Heart left ventricle (tissue), 16 donors: Measurements from ENCODE around the gene TBC1D4. TPM values are rescaled to one million over a fixed set of nuclear protein-coding genes. Genes with fewer than 3 reads are reported as not detected.

Source experiments
- ATAC-seq, 4 donors: fragments of 200-7000 bp; cut with Tn5 transposase; one replicate each; pipeline ENCODE4 v1.9.1; 2020 to 2022; ENCODE audit warnings: moderate library complexity in 4 of 4, mild to moderate bottlenecking in 3 of 4, moderate number of reproducible peaks in 1 of 4
- DNase-seq, 5 donors: peaks; one replicate each; pipeline ENCODE4 v3.0.0-alpha.2; 2020
- H3K27ac ChIP-seq, 12 donors: fragments of 200-600 bp; sonication (generic) in 4 of 12; one replicate each; pipeline versions ENCODE4 v1.5.0 to v1.8.0; 2016 to 2022; ENCODE audit warnings: mild to moderate bottlenecking in 2 of 12
- H3K27me3 ChIP-seq, 9 donors: fragments of 200-600 bp; sonication (generic) in 2 of 9; one replicate each; pipeline versions ENCODE4 v1.5.1 to v1.8.0; 2016 to 2022; ENCODE audit warnings: mild to moderate bottlenecking in 3 of 9
- H3K36me3 ChIP-seq, 9 donors: fragments of 200-600 bp; sonication (generic) in 2 of 9; one replicate each; pipeline versions ENCODE4 v1.5.0 to v1.8.0; 2018 to 2022; ENCODE audit warnings: mild to moderate bottlenecking in 2 of 9
- H3K4me1 ChIP-seq, 12 donors: fragments of 200-600 bp; sonication (generic) in 4 of 12; one replicate each; pipeline versions ENCODE4 v1.5.0 to v1.8.0; 2016 to 2022; ENCODE audit warnings: mild to moderate bottlenecking in 3 of 12
- H3K4me3 ChIP-seq, 12 donors: fragments of 200-600 bp; sonication (generic) in 4 of 12; one replicate each; pipeline versions ENCODE4 v1.5.0 to v1.8.0; 2017 to 2022; ENCODE audit warnings: mild to moderate bottlenecking in 9 of 12, moderate library complexity in 4 of 12
- H3K9me3 ChIP-seq, 12 donors: fragments of 200-600 bp; sonication (generic) in 4 of 12; one replicate each; pipeline versions ENCODE4 v1.5.0 to v1.8.0; 2016 to 2022; ENCODE audit warnings: mild to moderate bottlenecking in 1 of 12
- POLR2A ChIP-seq, 2 donors: fragments of 450-650 bp; IDR thresholded peaks; one replicate each; pipeline ENCODE4 v1.6.1; 2017; ENCODE audit warnings: antibody characterized with exemption in 2 of 2, mild to moderate bottlenecking in 2 of 2, moderate library complexity in 2 of 2
- WGBS, 4 donors: extraction: QIAGEN DNeasy Blood & Tissue Kit in 2 of 4; methylation state at CpG; one replicate each; pipeline versions ENCODE4 v1.1.5 to v1.1.7; 2013 to 2018; 5-methylcytosine and 5-hydroxymethylcytosine counted together
- intact Hi-C, 10 donors: fragments of 100-400 bp; cut with DNase I; formaldehyde crosslinking; loops; one replicate each; pipeline versions ENCODE4 v1.11.1 to v1.14.2; 2022
- polyA plus RNA-seq, 2 donors: library from polyadenylated mRNA; stranded (reverse); fragments of 200-250 nt; gene quantifications; one replicate each; pipeline ENCODE4 v1.2.3, GENCODE V29; 2013
- total RNA-seq, 9 donors: library from RNA; depleted of rRNA in 2 of 9; stranded (reverse); fragments of >200 nt in 2 of 9; fragmentation: NEBNext Ultra II Directional in 3 of 9; extraction: Animal tissue kit (Norgen Biotek cat#: 25700) in 3 of 9; gene quantifications; one replicate each; pipeline versions ENCODE4 v1.1.0 to v1.2.4, GENCODE V29; 2016 to 2023
- TF ChIP-seq, protein P1 (sequence below), 12 donors: fragments of 200-600 bp; sonication (generic) in 4 of 12; IDR thresholded peaks; one replicate each; pipeline versions ENCODE4 v1.5.0 to v1.8.0; 2018 to 2022; ENCODE audit warnings: antibody characterized with exemption in 12 of 12, mild to moderate bottlenecking in 5 of 12
- donor health status: ischemic (EF 13 %, LVEDD 7.1; RV severe dilation, severe dysfunction).
- donor health status: healthy with polysubstance abuse.
- donor health status: DM: no; HTN: yes; CAD: no.
- donor health status: DM: no; HTN: no; CAD: no.
- donor health status: ischemic (EF 25% LVEDD 6.9; RV normal size, moderate dysfunction).
- donor health status: ischemic (EF 25% LVEDD 5.7; RV mildly dilated, moderate dysfunction).
- donor health status: healthy.
- donor health status: DM: yes; HTN: yes; CAD: no.
- donor health status: ischemic (EF 35%, LVEDD 5.7; RV mildly dilated, moderate dysfunction).
- donor health status: nonischemic (EF 11% LVEDD 7.7; RV severe dilation, severe dysfunction).
- donor health status: DM: yes; HTN: yes; CAD: no.
- donor health status: PGD.
- donor health status: ischemic (EF 29% LVEDD 5.4; RV normal size, mild dysfunction).
- donor health status: nonischemic (EF 23%, LVEDD 6.1; RV moderate dilation, normal function).

Gene TBC1D4
- total and polyA plus RNA-seq, 11 donors: 26.8 to 158 (median 81.6) TPM

DNA sequence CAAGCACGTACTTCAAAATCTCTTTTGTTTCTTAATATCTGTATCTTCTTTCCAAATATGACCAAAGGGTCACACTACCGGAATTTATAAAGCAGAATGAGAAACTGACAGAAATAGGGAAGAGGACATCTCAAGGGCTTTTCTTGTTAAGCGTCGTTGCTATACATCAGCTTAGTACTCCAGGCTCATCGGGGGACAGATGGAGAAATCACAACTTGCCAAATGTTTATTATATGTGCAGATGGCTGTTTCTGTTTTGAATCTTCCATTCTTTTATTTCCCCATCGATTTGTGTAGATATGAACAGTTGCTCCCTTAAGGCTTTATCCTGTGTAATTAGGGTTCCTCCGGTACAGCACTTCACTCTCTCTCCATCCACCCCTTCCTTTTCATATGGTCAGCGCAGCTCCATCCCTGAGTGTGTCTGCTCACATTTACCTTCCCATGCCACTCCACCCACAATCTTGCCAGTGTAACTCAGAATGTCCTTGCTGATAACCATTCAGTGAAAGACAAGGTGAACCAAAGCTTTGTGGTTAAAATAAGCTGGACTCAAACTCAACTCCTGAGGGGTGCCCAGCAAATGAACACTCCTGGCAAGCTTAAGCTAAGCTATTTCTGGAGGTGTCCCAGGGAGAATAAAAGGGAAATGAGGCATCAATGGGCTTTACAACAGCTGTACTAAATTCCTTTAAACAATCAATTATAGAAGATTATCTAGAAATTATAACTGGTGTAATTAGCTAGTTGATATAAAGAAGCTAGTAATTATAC, 51.3 kb downstream of the TBC1D4 start:
- TF ChIP-seq, protein P1, sequence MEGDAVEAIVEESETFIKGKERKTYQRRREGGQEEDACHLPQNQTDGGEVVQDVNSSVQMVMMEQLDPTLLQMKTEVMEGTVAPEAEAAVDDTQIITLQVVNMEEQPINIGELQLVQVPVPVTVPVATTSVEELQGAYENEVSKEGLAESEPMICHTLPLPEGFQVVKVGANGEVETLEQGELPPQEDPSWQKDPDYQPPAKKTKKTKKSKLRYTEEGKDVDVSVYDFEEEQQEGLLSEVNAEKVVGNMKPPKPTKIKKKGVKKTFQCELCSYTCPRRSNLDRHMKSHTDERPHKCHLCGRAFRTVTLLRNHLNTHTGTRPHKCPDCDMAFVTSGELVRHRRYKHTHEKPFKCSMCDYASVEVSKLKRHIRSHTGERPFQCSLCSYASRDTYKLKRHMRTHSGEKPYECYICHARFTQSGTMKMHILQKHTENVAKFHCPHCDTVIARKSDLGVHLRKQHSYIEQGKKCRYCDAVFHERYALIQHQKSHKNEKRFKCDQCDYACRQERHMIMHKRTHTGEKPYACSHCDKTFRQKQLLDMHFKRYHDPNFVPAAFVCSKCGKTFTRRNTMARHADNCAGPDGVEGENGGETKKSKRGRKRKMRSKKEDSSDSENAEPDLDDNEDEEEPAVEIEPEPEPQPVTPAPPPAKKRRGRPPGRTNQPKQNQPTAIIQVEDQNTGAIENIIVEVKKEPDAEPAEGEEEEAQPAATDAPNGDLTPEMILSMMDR (IDR thresholded peaks at IDR 0.05): no peak
- TF ChIP-seq POLR2A (IDR thresholded peaks at IDR 0.05): no peak
- no peaks in the 10 kb centered on the region for H3K36me3 ChIP-seq
- H3K4me3 ChIP-seq: peak overlapping the region in 3 of 12 donors; percentile 3 to 25 (median 16)
- ATAC-seq: peak in 3 of 4 donors; percentile 47 to 78 (median 57)
- intact Hi-C loops: no loop called here
- peaks cover 0 to 46% (median 16%) of the 10 kb centered on the region in 12 donors for H3K4me1 ChIP-seq
- H3K9me3 ChIP-seq: peaks cover 0 to 6% (median 0%) of the 10 kb centered on the region in 12 donors
- H3K27me3 ChIP-seq: no peaks in the 10 kb centered on the region
- H3K27ac ChIP-seq: peak overlapping the region in 11 of 12 donors; percentile 14 to 64 (median 53)
- DNase-seq: no peak
- 42 to 48% (median 46%) methylated on average over 8 of the region's 8 CpGs for WGBS, 4 donors

DNA sequence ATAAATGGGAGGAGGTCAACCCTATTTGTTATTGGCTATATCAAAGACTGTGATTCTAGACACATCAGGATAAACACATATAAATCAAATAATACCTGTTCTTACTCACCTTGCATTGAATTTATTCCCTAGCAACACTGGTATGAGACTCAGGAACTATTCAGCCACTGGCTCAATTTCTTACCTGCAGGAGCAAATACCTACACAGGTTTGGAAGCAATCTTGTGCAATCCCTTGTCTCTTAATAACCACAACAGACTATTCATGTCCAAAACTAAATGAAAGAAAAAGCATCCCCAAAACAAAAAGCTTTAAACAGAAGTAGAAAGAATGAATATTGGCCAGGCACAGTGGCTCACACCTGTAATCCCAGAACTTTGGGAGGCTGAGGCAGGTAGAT, 55.5 kb downstream of the TBC1D4 start:
- H3K4me3 ChIP-seq: no peak overlapping the region
- intact Hi-C loops: no loop called here
- H3K4me1 ChIP-seq: peaks cover 0 to 54% (median 17%) of the 10 kb centered on the region in 12 donors
- ATAC-seq: no peak
- TF ChIP-seq POLR2A (IDR thresholded peaks at IDR 0.05): no peak
- TF ChIP-seq, protein P1 (IDR thresholded peaks at IDR 0.05): no peak
- no peaks in the 10 kb centered on the region for H3K27me3 ChIP-seq
- H3K27ac ChIP-seq: no peak overlapping the region
- H3K36me3 ChIP-seq: no peaks in the 10 kb centered on the region
- no peaks in the 10 kb centered on the region for H3K9me3 ChIP-seq
- no peak for DNase-seq

DNA sequence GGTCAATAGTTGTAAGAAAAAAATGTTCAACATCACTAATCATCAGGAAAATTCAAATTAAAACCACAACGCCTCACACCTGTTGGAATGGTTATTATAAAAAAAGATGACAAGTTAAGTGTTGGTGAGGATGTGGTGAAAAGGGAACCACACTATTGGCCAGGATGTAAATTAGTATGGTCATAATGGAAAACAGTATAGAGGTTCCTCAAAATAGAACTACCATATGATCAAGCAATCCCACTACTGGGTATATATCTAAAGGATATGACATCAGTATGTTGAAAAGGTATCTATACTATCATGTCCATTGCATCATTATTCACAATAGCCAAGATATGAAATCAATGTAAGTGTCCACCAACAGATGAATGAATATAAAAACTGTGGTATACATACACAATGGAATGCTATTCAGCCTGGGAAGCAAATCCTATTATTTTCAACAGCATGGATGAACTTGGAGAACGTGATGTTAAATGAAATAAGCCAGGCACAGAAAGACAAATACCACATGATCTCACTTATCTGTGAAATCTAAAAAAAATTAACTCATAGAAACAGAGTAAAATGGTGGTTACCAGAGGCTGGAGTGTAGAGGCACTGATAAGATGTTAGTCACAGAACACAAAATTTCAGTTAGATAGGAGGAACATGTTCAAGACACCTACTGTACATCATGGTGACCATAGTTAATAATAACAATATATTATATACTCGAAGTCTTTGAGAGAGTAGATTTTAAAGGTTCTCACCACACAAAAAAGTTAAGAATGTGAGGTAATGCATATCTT, 56.6 kb downstream of the TBC1D4 start:
- no peak for DNase-seq
- 88 to 94% (median 92%) methylated on average over 3 of the region's 3 CpGs for WGBS, 4 donors
- no peaks in the 10 kb centered on the region for H3K9me3 ChIP-seq
- H3K4me1 ChIP-seq: peaks cover 0 to 54% (median 14%) of the 10 kb centered on the region in 12 donors
- no peaks in the 10 kb centered on the region for H3K27me3 ChIP-seq
- H3K4me3 ChIP-seq: no peak overlapping the region
- ATAC-seq: no peak
- no peaks in the 10 kb centered on the region for H3K36me3 ChIP-seq
- intact Hi-C loops: no loop called here
- no peak overlapping the region for H3K27ac ChIP-seq
- TF ChIP-seq POLR2A (IDR thresholded peaks at IDR 0.05): no peak
- TF ChIP-seq, protein P1 (IDR thresholded peaks at IDR 0.05): no peak

DNA sequence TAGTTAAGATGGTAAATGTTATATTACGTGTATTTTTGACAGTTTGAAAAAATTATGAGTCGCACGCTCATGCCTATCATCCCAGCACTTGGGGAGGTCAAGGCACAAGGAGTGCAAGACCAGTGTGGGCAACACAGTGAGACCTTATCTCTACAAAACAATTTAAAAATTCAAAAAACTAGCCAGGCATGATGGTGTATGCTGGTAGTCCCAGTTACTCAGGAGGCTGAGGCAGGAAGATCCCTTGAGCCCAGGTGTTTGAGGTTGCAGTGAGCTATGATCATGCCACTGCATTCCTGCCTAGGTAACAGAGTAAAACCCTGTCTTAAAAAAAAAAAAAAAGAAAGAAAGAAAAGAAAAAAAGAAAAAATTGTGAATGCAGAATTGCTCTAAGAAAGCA, 58.0 kb downstream of the TBC1D4 start:
- H3K4me1 ChIP-seq: peaks cover 0 to 57% (median 15%) of the 10 kb centered on the region in 12 donors
- WGBS, 4 donors: 91 to 95% (median 93%) methylated on average over 3 of the region's 3 CpGs

More for the DNA sequence above, 58.0 kb downstream of the TBC1D4 start:
- TF ChIP-seq, protein P1 (IDR thresholded peaks at IDR 0.05): no peak
- TF ChIP-seq POLR2A (IDR thresholded peaks at IDR 0.05): no peak
- Histone ChIP-seq H3K36me3 (no peaks in the 10 kb centered on the region), H3K27me3 (no peaks in the 10 kb centered on the region), H3K9me3 (no peaks in the 10 kb centered on the region), H3K27ac (no peak overlapping the region), H3K4me3 (no peak overlapping the region)
- intact Hi-C loops: loop anchor here in 1 of 10 donors (5.0 kb wide), 1 partner anchor 52 kb away; no protein-coding TSS in a partner anchor
- ATAC-seq (no peak), DNase-seq (no peak)
